Endodermal cell (in vitro differentiated cells): ENCODE results near the gene ABLIM2. TPM values are rescaled to one million over a fixed set of nuclear protein-coding genes. Genes with fewer than 3 reads are reported as not detected.
A peak's percentile ranks its signal among the peaks of the same experiment; 100 is the strongest.

Experiments used
- DNase-seq: peaks from one replicate; pipeline ENCODE4 v3.0.0-alpha.2; 2017
- H3K27ac ChIP-seq: 2 replicates; pipeline ENCODE4 v1.5.1; 2013; ENCODE audit warnings: mild to moderate bottlenecking, low read depth, low read length, moderate library complexity
- H3K27me3 ChIP-seq: 2 replicates; pipeline ENCODE4 v1.6.1; 2013; ENCODE audit warnings: mild to moderate bottlenecking, low read length, moderate library complexity; ENCODE audit not compliant: insufficient read depth, control insufficient read depth, poor library complexity, severe bottlenecking
- H3K36me3 ChIP-seq: 2 replicates; pipeline ENCODE4 v1.7.0; 2013; ENCODE audit warnings: mild to moderate bottlenecking, low read length, moderate library complexity; ENCODE audit not compliant: control insufficient read depth, insufficient read depth
- H3K4me1 ChIP-seq: one replicate; pipeline ENCODE4 v1.7.0; 2013; ENCODE audit warnings: low read length; ENCODE audit not compliant: control insufficient read depth, insufficient read depth
- H3K4me3 ChIP-seq: 2 replicates; pipeline ENCODE4 v1.5.1; 2013; ENCODE audit warnings: mild to moderate bottlenecking, low read length, moderate library complexity
- H3K9ac ChIP-seq: 2 replicates; pipeline ENCODE4 v1.6.1; 2013; ENCODE audit warnings: mild to moderate bottlenecking, low read length, moderate library complexity; ENCODE audit not compliant: poor library complexity, severe bottlenecking; ENCODE audit errors: extremely low read depth
- H3K9me3 ChIP-seq: 2 replicates; pipeline ENCODE4 v1.6.1; 2013; ENCODE audit warnings: mild to moderate bottlenecking, low read length, moderate library complexity; ENCODE audit not compliant: control insufficient read depth
- H3K27ac Mint-ChIP-seq: 2 replicates; pipeline ENCODE4 v1.8.0; 2020; ENCODE audit warnings: mixed read lengths
- H3K27me3 Mint-ChIP-seq: 2 replicates; pipeline ENCODE4 v1.8.0; 2021; ENCODE audit warnings: mild to moderate bottlenecking, mixed read lengths; ENCODE audit not compliant: insufficient read depth
- H3K36me3 Mint-ChIP-seq: 2 replicates; pipeline ENCODE4 v1.8.0; 2020; ENCODE audit warnings: low read depth, mixed read lengths
- H3K4me1 Mint-ChIP-seq: 2 replicates; pipeline ENCODE4 v1.8.0; 2020; ENCODE audit warnings: mixed read lengths
- H3K4me3 Mint-ChIP-seq: 2 replicates; pipeline ENCODE4 v1.8.0; 2020; ENCODE audit warnings: mild to moderate bottlenecking, moderate library complexity, mixed read lengths
- H3K9me3 Mint-ChIP-seq: 2 replicates; pipeline ENCODE4 v1.8.0; 2020; ENCODE audit warnings: mild to moderate bottlenecking, mixed read lengths
- WGBS, 2 experiments: methylation state at CpG; one replicate each; pipeline versions ENCODE4 v1.1.5 to v1.1.7; 2013; ENCODE audit warnings: missing lambda C conversion rate in 2 of 2, mixed read lengths in 1 of 2; ENCODE audit not compliant: insufficient coverage in 1 of 2, insufficient read length in 1 of 2; 5-methylcytosine and 5-hydroxymethylcytosine counted together
- total RNA-seq, 2 donors: library from RNA; stranded (reverse); fragmentation: NEBNext Ultra II Directional in 1 of 2; extraction: Animal tissue kit (Norgen Biotek cat#: 25700) in 1 of 2; gene quantifications; 2 replicates in 1 of 2; 3 replicates in 1 of 2; pipeline ENCODE4 v1.2.1, GENCODE V29; 2021
- TF ChIP-seq, protein P1 (sequence below): fragments of 200-600 bp; sonication (generic); conservative IDR thresholded peaks from 2 replicates; pipeline ENCODE4 v1.5.0; 2021; ENCODE audit warnings: antibody characterized with exemption, mild to moderate bottlenecking

ABLIM2 gene
- total RNA-seq, 2 donors from 2014 or later, result 0.35 to 1.6 TPM

- DNase-seq, result no peak
- Mint-ChIP-seq H3K36me3 (no peaks in the 10 kb centered on the region), H3K27ac (peak overlapping the region; percentile 55), H3K9me3 (no peaks in the 10 kb centered on the region), H3K27me3 (no peaks in the 10 kb centered on the region), H3K4me3 (no peak overlapping the region), H3K4me1 (peaks cover 11% of the 10 kb centered on the region)
- WGBS, 2 experiments, result 94% methylated on average over 19 to 29 of the region's 29 CpGs
- Histone ChIP-seq H3K9ac (no peak overlapping the region), H3K27me3 (no peaks in the 10 kb centered on the region), H3K27ac (no peak overlapping the region), H3K36me3 (no peaks in the 10 kb centered on the region), H3K9me3 (no peaks in the 10 kb centered on the region), H3K4me1 (no peaks in the 10 kb centered on the region), H3K4me3 (no peak overlapping the region)
- TF ChIP-seq, protein P1, sequence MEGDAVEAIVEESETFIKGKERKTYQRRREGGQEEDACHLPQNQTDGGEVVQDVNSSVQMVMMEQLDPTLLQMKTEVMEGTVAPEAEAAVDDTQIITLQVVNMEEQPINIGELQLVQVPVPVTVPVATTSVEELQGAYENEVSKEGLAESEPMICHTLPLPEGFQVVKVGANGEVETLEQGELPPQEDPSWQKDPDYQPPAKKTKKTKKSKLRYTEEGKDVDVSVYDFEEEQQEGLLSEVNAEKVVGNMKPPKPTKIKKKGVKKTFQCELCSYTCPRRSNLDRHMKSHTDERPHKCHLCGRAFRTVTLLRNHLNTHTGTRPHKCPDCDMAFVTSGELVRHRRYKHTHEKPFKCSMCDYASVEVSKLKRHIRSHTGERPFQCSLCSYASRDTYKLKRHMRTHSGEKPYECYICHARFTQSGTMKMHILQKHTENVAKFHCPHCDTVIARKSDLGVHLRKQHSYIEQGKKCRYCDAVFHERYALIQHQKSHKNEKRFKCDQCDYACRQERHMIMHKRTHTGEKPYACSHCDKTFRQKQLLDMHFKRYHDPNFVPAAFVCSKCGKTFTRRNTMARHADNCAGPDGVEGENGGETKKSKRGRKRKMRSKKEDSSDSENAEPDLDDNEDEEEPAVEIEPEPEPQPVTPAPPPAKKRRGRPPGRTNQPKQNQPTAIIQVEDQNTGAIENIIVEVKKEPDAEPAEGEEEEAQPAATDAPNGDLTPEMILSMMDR, result no peak
Observed at GRCh38 chr4:8127051-8127826, 31.4 kb downstream of the ABLIM2 start.

DNA sequence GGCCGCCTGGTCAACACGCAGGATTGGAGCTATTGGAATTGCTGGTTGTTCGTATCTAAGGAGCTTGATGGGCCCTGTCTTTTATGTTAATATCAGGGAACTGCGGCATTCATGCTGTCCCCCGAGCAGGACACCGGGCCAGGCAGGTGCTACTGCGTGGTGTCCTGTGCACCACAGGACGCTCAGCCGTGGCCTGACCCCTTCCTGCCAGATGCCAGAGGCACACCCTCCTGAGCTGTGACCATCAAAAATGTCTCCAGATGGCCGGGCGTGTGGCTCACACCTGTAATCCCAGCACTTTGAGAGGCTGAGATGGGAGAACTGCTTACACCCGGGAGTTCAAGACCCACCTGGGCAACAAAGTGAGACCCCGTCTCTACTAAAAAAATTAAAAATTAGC lies 32.1 kb downstream of the ABLIM2 start:
- no peaks in the 10 kb centered on the region for H3K27me3 Mint-ChIP-seq
- WGBS, 2 experiments, result 92 to 99% methylated on average over 11 to 13 of the region's 13 CpGs
- Histone ChIP-seq H3K9me3 (no peaks in the 10 kb centered on the region), H3K4me1 (no peaks in the 10 kb centered on the region), H3K4me3 (no peak overlapping the region), H3K36me3 (no peaks in the 10 kb centered on the region), H3K9ac (no peak overlapping the region), H3K27me3 (no peaks in the 10 kb centered on the region), H3K27ac (no peak overlapping the region)
- H3K36me3 Mint-ChIP-seq, result no peaks in the 10 kb centered on the region
- peaks cover 11% of the 10 kb centered on the region for H3K4me1 Mint-ChIP-seq
- no peak for DNase-seq
- no peak overlapping the region for H3K27ac Mint-ChIP-seq
- no peak overlapping the region for H3K4me3 Mint-ChIP-seq
- no peaks in the 10 kb centered on the region for H3K9me3 Mint-ChIP-seq
- TF ChIP-seq, protein P1, result no peak

GRCh38 chr4:8125526-8126056 lies 33.0 kb downstream of the ABLIM2 start:
- Histone ChIP-seq H3K4me3 (no peak overlapping the region), H3K27me3 (no peaks in the 10 kb centered on the region), H3K27ac (no peak overlapping the region), H3K36me3 (no peaks in the 10 kb centered on the region), H3K9me3 (no peaks in the 10 kb centered on the region), H3K9ac (no peak overlapping the region), H3K4me1 (no peaks in the 10 kb centered on the region)
- Mint-ChIP-seq H3K27me3 (no peaks in the 10 kb centered on the region), H3K4me3 (no peak overlapping the region), H3K27ac (no peak overlapping the region), H3K36me3 (no peaks in the 10 kb centered on the region), H3K9me3 (no peaks in the 10 kb centered on the region), H3K4me1 (peaks cover 11% of the 10 kb centered on the region)
- no peak for DNase-seq
- WGBS, 2 experiments, result 90 to 93% methylated on average over 19 to 20 of the region's 20 CpGs
- TF ChIP-seq, protein P1, result no peak
